Right cardiac atrium (tissue), 5 donors: ENCODE measurements around the gene CD38. TPM values are rescaled to one million over a fixed set of nuclear protein-coding genes. Genes with fewer than 3 reads are reported as not detected.
"Not testable (repeated sequence)": the region's sequence is repeated elsewhere in the genome, so short reads cannot be mapped to it uniquely, and the experiment has no call there.

ENCODE experiments used
- ATAC-seq, 2 donors: fragments of 200-7000 bp; cut with Tn5 transposase; one replicate each; pipeline versions ENCODE4 v1.8.0 to v1.9.1; 2020; ENCODE audit warnings: moderate library complexity in 2 of 2, mild to moderate bottlenecking in 1 of 2
- DNase-seq, 3 donors: peaks; one replicate each; pipeline ENCODE4 v3.0.0-alpha.2; 2020
- H3K27ac ChIP-seq: one replicate; pipeline ENCODE4 v1.5.1; 2013; ENCODE audit warnings: mild to moderate bottlenecking, low read length, control low read depth, moderate library complexity
- H3K27me3 ChIP-seq: one replicate; pipeline ENCODE4 v1.6.1; 2013; ENCODE audit not compliant: control insufficient read depth, insufficient read depth
- H3K4me1 ChIP-seq: one replicate; pipeline ENCODE4 v1.6.1; 2013; ENCODE audit warnings: low read length; ENCODE audit not compliant: control insufficient read depth, insufficient read depth
- H3K4me3 ChIP-seq: one replicate; pipeline ENCODE4 v1.5.1; 2013; ENCODE audit warnings: low read length, control low read depth
- H3K9me3 ChIP-seq: one replicate; pipeline ENCODE4 v1.6.1; 2013; ENCODE audit warnings: low read length; ENCODE audit not compliant: control insufficient read depth
- WGBS: extraction: QIAGEN DNeasy Blood & Tissue Kit; methylation state at CpG from one replicate; pipeline ENCODE4 v1.1.7; 2013; 5-methylcytosine and 5-hydroxymethylcytosine counted together
- intact Hi-C, 4 donors: fragments of 100-400 bp; cut with DNase I; formaldehyde crosslinking; loops; one replicate each; pipeline versions ENCODE4 v1.11.0 to v1.14.0; 2022 to 2023
- long read RNA-seq, 4 donors: library from polyadenylated mRNA; unstranded; transcript quantifications; one replicate each; pipeline ENCODE4 v2.0.0, GENCODE V29; 2020 to 2021
- polyA plus RNA-seq: library from polyadenylated mRNA; stranded (reverse); fragments of 200-250 nt; gene quantifications from one replicate; pipeline ENCODE4 v1.2.3, GENCODE V29; 2013
- total RNA-seq, 4 donors: library from RNA; stranded (reverse); fragmentation: NEBNext Ultra II Directional; extraction: Animal tissue kit (Norgen Biotek cat#: 25700); gene quantifications; one replicate each; pipeline ENCODE4 v1.2.1, GENCODE V29; 2021
- donor health status: healthy with polysubstance abuse.
- donor health status: DM: no; HTN: yes; CAD: no.
- donor health status: DM: no; HTN: no; CAD: no.
- donor health status: DM: no; HTN: yes; CAD: no; lungs with severe emphysema.
- donor health status: DM: yes; HTN: yes; CAD: no.

CD38 gene
- total RNA-seq, result 10 to 100 TPM in 1 of 4 donors, 1 to 10 TPM in 3; 3.2 to 10.3 (median 5.8) TPM
- polyA plus RNA-seq, result 3.5 TPM
- long read RNA-seq, donor 1, full-length matches to known transcripts, result 3 of 7 reads
- long read RNA-seq, donor 1, partial matches to known transcripts, result 0 of 7 reads
- long read RNA-seq, donor 1, other reads (novel, unspliced or antisense), result 4 of 7 reads
- long read RNA-seq, donor 2, result 0 reads
- long read RNA-seq, donor 3, full-length matches to known transcripts, result 1 of 4 reads
- long read RNA-seq, donor 3, partial matches to known transcripts, result 0 of 4 reads
- long read RNA-seq, donor 3, other reads (novel, unspliced or antisense), result 3 of 4 reads
- long read RNA-seq, donor 4, partial matches to known transcripts, result 0 of 1 reads
- long read RNA-seq, donor 4, other reads (novel, unspliced or antisense), result 1 of 1 reads

- DNase-seq, result peak; percentile 56 to 81 (median 77)
- intact Hi-C loops, result no loop called here
- H3K27me3 ChIP-seq, result no peaks in the 10 kb centered on the region
- no peaks in the 10 kb centered on the region for H3K4me1 ChIP-seq
- peak; percentile 78 to 81 for ATAC-seq
- H3K9me3 ChIP-seq, result no peaks in the 10 kb centered on the region
- H3K27ac ChIP-seq, result peak within 1 kb of the TSS; percentile 29
- H3K4me3 ChIP-seq, result peak within 1 kb of the TSS; percentile 65
- under 1% methylated on average over 76 of the region's 76 CpGs for WGBS
These were observed at the start of gene CD38 for GRCh38 chr4:15778289-15779241. Gene CD38, plus strand, starts transcription at chr4:15778328. Its CDS starts 87 bp downstream, at chr4:15778415.

GRCh38 chr4:15729910-15730533 is 48.1 kb upstream of the CD38 start:
- no peaks in the 10 kb centered on the region for H3K9me3 ChIP-seq
- peak; percentile 57 for ATAC-seq
- no peaks in the 10 kb centered on the region for H3K4me1 ChIP-seq
- whole genome bisulfite sequencing, result 12% methylated on average over 3 of the region's 3 CpGs
- no peak overlapping the region for H3K27ac ChIP-seq
- H3K4me3 ChIP-seq, result no peak overlapping the region
- intact Hi-C loops, result loop anchor here in 2 of 4 donors (10.0 kb wide), 2 partner anchors 225 to 275 kb away; no protein-coding TSS in a partner anchor
- no peaks in the 10 kb centered on the region for H3K27me3 ChIP-seq
- DNase-seq, result no peak

- H3K9me3 ChIP-seq, H3K27me3 ChIP-seq, H3K4me1 ChIP-seq, DNase-seq, H3K27ac ChIP-seq, ATAC-seq, H3K4me3 ChIP-seq: not testable (repeated sequence)
- 76% methylated on average over 5 of the region's 5 CpGs for WGBS
- intact Hi-C loops, result loop anchor here in 2 of 4 donors (10.0 kb wide), 2 partner anchors 222 to 272 kb away; no protein-coding TSS in a partner anchor
These were observed 45.1 kb upstream of the CD38 start for GRCh38 chr4:15733061-15733460.

- intact Hi-C loops, result loop anchor here in 2 of 4 donors (10.0 kb wide), 2 partner anchors 219 to 269 kb away; no protein-coding TSS in a partner anchor
- ATAC-seq (peak in 1 of 2 donors; percentile 24), DNase-seq (no peak)
- Histone ChIP-seq H3K4me1 (no peaks in the 10 kb centered on the region), H3K27ac (no peak overlapping the region), H3K4me3 (no peak overlapping the region), H3K9me3 (no peaks in the 10 kb centered on the region), H3K27me3 (no peaks in the 10 kb centered on the region)
- 79% methylated on average over 6 of the region's 6 CpGs for WGBS
These were observed 42.6 kb upstream of the CD38 start for GRCh38 chr4:15735536-15735935.

DNA sequence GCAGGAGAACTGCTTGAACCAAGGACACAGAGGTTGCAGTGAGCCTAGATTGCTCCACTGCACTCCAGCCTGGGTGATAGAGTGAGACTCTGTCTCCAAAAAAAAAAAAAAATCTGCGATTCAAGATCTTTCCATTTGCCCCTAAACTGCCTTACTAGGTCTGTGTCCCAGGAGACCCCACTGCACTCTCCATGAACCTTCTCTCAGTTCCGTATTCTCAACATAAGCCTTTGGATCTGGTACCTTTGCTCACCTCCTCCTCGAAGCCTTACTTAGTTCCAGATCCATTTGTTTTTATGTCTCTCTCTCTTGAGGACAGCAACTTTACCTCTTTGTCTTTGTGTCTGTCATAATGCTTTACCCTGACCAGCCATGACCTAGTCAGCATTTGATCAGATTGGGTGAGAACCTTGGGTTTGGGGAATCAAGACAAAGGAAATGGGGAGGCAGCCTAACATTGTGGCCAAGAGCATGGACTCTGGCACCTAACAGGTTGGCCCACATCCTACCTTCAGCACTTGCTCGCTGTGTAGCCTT is 41.5 kb upstream of the CD38 start:
- no peaks in the 10 kb centered on the region for H3K9me3 ChIP-seq
- H3K27ac ChIP-seq, result no peak overlapping the region
- no peak for DNase-seq
- 97% methylated on average over 4 of the region's 4 CpGs for WGBS
- no peaks in the 10 kb centered on the region for H3K27me3 ChIP-seq
- H3K4me3 ChIP-seq, result no peak overlapping the region
- intact Hi-C loops, result loop anchor here in 2 of 4 donors (10.0 kb wide), 2 partner anchors 218 to 268 kb away; no protein-coding TSS in a partner anchor
- no peak for ATAC-seq
- H3K4me1 ChIP-seq, result no peaks in the 10 kb centered on the region

DNA sequence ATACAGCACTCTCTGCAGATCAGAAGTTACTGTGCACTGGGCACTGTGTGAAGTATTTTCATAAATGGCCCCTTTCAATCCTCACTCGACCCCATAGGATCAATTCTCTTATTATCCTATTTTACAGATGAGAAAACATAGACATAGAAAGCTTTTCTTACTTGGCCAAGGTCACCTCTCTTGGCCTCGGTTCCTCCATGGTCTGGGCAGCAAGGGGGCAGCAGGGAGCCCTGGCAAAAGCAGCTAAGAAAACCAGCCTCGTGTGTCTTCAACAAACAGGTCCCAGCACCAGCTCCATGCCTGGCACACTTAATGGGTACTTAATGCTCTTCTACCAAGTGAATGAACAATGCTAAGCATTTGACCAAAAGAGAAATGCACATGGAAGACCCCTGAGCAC is 40.9 kb upstream of the CD38 start:
- H3K9me3 ChIP-seq, result no peaks in the 10 kb centered on the region
- DNase-seq (no peak), ATAC-seq (no peak)
- no peak overlapping the region for H3K4me3 ChIP-seq
- intact Hi-C loops, result loop anchor here in 2 of 4 donors (10.0 kb wide), 2 partner anchors 218 to 268 kb away; no protein-coding TSS in a partner anchor
- no peaks in the 10 kb centered on the region for H3K4me1 ChIP-seq
- H3K27me3 ChIP-seq, result no peaks in the 10 kb centered on the region
- 71% methylated on average over 3 of the region's 3 CpGs for WGBS
- no peak overlapping the region for H3K27ac ChIP-seq

GRCh38 chr4:15738877-15739276 is 39.3 kb upstream of the CD38 start:
- WGBS, result 96% methylated on average over 1 of the region's 1 CpG
- DNase-seq, result no peak
- H3K4me3 ChIP-seq, result no peak overlapping the region
- H3K4me1 ChIP-seq, result no peaks in the 10 kb centered on the region
- no peaks in the 10 kb centered on the region for H3K27me3 ChIP-seq
- intact Hi-C loops, result loop anchor here in 2 of 4 donors (10.0 kb wide), 2 partner anchors 216 to 266 kb away; no protein-coding TSS in a partner anchor
- ATAC-seq, result no peak
- no peaks in the 10 kb centered on the region for H3K9me3 ChIP-seq
- no peak overlapping the region for H3K27ac ChIP-seq

DNA sequence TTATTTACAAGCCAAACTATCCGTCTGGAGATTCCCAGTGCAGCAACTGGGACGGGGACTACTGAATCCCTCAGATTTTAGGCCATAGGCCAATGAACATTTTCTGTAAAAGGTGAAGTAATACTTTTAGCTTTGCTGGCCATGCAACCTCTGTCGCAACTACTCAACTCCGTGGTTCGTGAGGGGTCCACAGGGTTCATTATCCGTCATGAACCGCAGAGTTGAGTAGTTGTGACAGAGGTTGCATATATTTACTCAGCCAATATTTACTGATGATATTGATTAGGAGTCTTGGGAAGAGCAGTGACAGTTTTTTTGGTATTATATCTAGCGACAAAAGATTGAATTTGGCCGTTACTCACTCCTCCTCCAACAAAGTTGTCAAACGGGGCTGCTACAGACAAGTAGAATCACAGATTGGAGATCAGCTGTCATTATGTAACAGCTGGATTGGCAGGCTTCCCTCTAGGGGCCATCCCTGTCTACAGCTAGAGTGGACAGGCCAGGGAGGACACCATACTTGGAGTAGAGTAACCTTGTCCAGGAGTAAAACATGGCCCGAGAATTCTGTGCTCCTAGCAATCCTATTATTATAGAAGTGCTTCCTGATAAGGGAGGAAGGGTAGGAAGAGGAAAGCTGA is 37.2 kb upstream of the CD38 start:
- Histone ChIP-seq H3K27me3 (no peaks in the 10 kb centered on the region), H3K27ac (no peak overlapping the region), H3K4me3 (no peak overlapping the region), H3K4me1 (no peaks in the 10 kb centered on the region), H3K9me3 (no peaks in the 10 kb centered on the region)
- ATAC-seq (no peak), DNase-seq (no peak)
- intact Hi-C loops, result no loop called here
- WGBS, result 77% methylated on average over 11 of the region's 11 CpGs

DNA sequence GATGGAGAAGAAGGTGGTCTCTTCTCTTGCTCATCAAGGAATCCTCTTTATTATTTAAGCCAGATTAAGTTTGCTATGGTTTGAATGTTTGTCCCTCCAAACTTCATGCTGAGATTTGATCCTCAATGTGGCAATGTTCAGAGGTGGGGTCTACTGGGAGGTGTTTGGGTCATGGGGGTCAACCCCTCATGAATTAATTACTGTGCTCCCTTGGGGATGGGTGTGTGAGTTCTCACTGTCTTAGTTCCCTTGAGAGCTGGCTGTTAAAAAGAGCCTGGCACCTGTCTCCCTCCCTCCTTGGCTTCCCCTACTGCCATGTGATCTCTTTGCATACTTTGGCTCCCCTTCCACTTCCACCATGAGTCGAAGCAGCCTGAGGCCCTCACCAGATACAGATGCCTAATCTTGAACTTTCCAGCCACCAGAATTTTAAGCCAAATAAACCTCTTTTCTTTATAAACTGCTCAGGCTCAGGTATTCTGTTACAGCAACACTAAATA is 36.0 kb upstream of the CD38 start:
- DNase-seq, result no peak
- Histone ChIP-seq H3K9me3 (no peaks in the 10 kb centered on the region), H3K4me1 (no peaks in the 10 kb centered on the region), H3K27me3 (no peaks in the 10 kb centered on the region), H3K27ac (no peak overlapping the region), H3K4me3 (no peak overlapping the region)
- WGBS, result 41% methylated on average over 1 of the region's 1 CpG
- no peak for ATAC-seq
- intact Hi-C loops, result no loop called here

DNA sequence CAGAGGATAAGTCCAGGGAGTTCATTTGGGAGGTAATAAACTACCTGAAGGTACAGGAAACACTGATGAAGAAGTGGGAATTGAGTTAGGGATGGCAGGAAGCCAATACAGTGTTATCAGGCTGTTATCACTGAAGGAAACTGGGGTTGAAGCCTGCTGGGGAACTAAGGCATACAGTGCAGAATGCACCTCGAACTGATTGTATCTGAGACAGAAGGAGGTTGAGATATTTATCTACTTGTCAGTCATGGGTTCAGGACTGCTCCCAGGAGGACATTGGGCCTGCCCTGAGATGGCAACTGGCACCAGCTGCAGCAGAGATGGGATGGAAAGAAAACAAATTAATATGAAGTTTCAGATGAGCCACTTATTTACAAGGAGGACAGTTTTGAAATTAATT is 35.5 kb upstream of the CD38 start:
- Histone ChIP-seq H3K4me3 (no peak overlapping the region), H3K9me3 (no peaks in the 10 kb centered on the region), H3K4me1 (no peaks in the 10 kb centered on the region), H3K27me3 (no peaks in the 10 kb centered on the region), H3K27ac (no peak overlapping the region)
- WGBS, result 21% methylated on average over 1 of the region's 1 CpG
- intact Hi-C loops, result no loop called here
- DNase-seq, result no peak
- no peak for ATAC-seq
